Activated CD4-positive, alpha-beta T cell treated with anti-CD3 and anti-CD28 coated beads for 36 hours (primary cell): ENCODE results near the gene EPHB1. TPM values are rescaled to one million over a fixed set of nuclear protein-coding genes. Genes with fewer than 3 reads are reported as not detected.
A peak's percentile ranks its signal among the peaks of the same experiment; 100 is the strongest.

Experiments
- ATAC-seq: fragments of 200-7000 bp; cut with Tn5 transposase; one replicate; pipeline ENCODE4 v1.10.0; 2021; ENCODE audit warnings: mild to moderate bottlenecking, moderate library complexity
- CTCF ChIA-PET: fragments of 350-600 bp; sonication (Branson Sonifier 250); formaldehyde crosslinking; loops from one replicate; lab custom pipeline; 2021; ENCODE audit warnings: antibody characterized with exemption; lab: Charles Lee
- POLR2A ChIA-PET: fragments of 350-600 bp; sonication (Branson Sonifier 250); formaldehyde crosslinking; loops from one replicate; lab custom pipeline; 2021; ENCODE audit warnings: antibody characterized with exemption, inconsistent platforms; lab: Charles Lee
- DNase-seq: peaks from one replicate; pipeline ENCODE4 v3.0.0-alpha.2; 2020
- H3K27ac Mint-ChIP-seq: one replicate; pipeline ENCODE4 v1.8.0; 2021; ENCODE audit warnings: mixed read lengths
- H3K27me3 Mint-ChIP-seq: one replicate; pipeline ENCODE4 v1.8.0; 2021; ENCODE audit warnings: mixed read lengths
- H3K36me3 Mint-ChIP-seq: one replicate; pipeline ENCODE4 v1.8.0; 2021; ENCODE audit warnings: low read depth, mixed read lengths
- H3K4me1 Mint-ChIP-seq: one replicate; pipeline ENCODE4 v1.8.0; 2021; ENCODE audit warnings: mixed read lengths
- H3K4me3 Mint-ChIP-seq: one replicate; pipeline ENCODE4 v1.8.0; 2021; ENCODE audit warnings: mild to moderate bottlenecking, moderate library complexity, mixed read lengths
- H3K9me3 Mint-ChIP-seq: one replicate; pipeline ENCODE4 v1.8.0; 2021; ENCODE audit warnings: low read depth, mixed read lengths
- intact Hi-C, 2 experiments: fragments of 100-400 bp; cut with DNase I in 1 of 2; cut with micrococcal nuclease in 1 of 2; formaldehyde crosslinking; loops; one replicate each; pipeline versions ENCODE4 v1.14.2 to v1.15.1; 2022 to 2024; cut with DNase I, micrococcal nuclease
- total RNA-seq, 2 experiments: library from RNA; stranded (reverse); gene quantifications; one replicate each; pipeline ENCODE4 v1.2.3, GENCODE V29; 2021

EPHB1 gene
- total RNA-seq, 2 experiments from 2014 or later = 0.60 to 0.98 TPM

DNA sequence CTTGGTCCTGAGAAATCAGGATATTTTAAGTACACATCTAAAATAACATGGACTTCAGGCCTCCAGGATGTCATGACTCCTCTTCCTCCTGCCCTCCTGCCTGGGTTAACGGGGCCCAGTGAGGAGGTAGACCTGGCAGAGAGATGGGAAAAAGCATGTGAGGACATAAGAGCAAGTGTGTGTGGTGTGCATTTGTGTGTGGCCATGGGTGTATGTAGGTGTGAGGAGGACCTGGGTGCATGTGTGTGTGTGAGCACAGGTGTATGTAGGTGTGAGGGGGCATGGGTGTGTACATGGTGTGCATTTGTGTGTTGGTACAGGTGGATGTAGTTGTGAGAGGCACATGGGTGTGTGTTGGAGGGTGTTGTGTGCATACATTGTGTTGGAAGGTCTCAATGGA, 105.4 kb downstream of the EPHB1 start:
- Mint-ChIP-seq H3K9me3 (no peaks in the 10 kb centered on the region), H3K36me3 (no peaks in the 10 kb centered on the region), H3K4me1 (peaks cover 6% of the 10 kb centered on the region), H3K27ac (no peak overlapping the region), H3K4me3 (no peak overlapping the region), H3K27me3 (no peaks in the 10 kb centered on the region)
- ATAC-seq = no peak
- ChIA-PET POLR2A (no interaction called here), CTCF (no interaction called here)
- intact Hi-C loops = no loop called here
- DNase-seq = no peak

- DNase-seq (no peak), ATAC-seq (no peak)
- Mint-ChIP-seq H3K36me3 (no peaks in the 10 kb centered on the region), H3K4me1 (peaks cover 6% of the 10 kb centered on the region), H3K9me3 (no peaks in the 10 kb centered on the region), H3K4me3 (no peak overlapping the region), H3K27ac (no peak overlapping the region), H3K27me3 (no peaks in the 10 kb centered on the region)
- intact Hi-C loops = no loop called here
- POLR2A ChIA-PET = no interaction called here
- CTCF ChIA-PET = no interaction called here
Measured at GRCh38 chr3:134901461-134901860, 106.4 kb downstream of the EPHB1 start.

- no peaks in the 10 kb centered on the region for H3K36me3 Mint-ChIP-seq
- DNase-seq (no peak), ATAC-seq (no peak)
- H3K9me3 Mint-ChIP-seq = no peaks in the 10 kb centered on the region
- H3K4me1 Mint-ChIP-seq = peaks cover 6% of the 10 kb centered on the region
- H3K27ac Mint-ChIP-seq = no peak overlapping the region
- no peaks in the 10 kb centered on the region for H3K27me3 Mint-ChIP-seq
- intact Hi-C loops = no loop called here
- ChIA-PET POLR2A (no interaction called here), CTCF (no interaction called here)
- no peak overlapping the region for H3K4me3 Mint-ChIP-seq
Measured at GRCh38 chr3:134903837-134904236, 108.8 kb downstream of the EPHB1 start.

- Mint-ChIP-seq H3K36me3 (no peaks in the 10 kb centered on the region), H3K27me3 (no peaks in the 10 kb centered on the region), H3K9me3 (no peaks in the 10 kb centered on the region), H3K4me3 (no peak overlapping the region), H3K4me1 (peaks cover 6% of the 10 kb centered on the region), H3K27ac (no peak overlapping the region)
- ChIA-PET POLR2A (no interaction called here), CTCF (no interaction called here)
- intact Hi-C loops = no loop called here
- DNase-seq (peak; percentile 59), ATAC-seq (peak; percentile 49)
Measured at GRCh38 chr3:134904241-134904771, 109.2 kb downstream of the EPHB1 start.

GRCh38 chr3:134904776-134905646, 110.0 kb downstream of the EPHB1 start:
- H3K27ac Mint-ChIP-seq = no peak overlapping the region
- H3K36me3 Mint-ChIP-seq = no peaks in the 10 kb centered on the region
- CTCF ChIA-PET = interaction anchor here (0.5 kb wide), 1 partner anchor 9 kb away, joined by 5 read pairs; no protein-coding TSS in a partner anchor
- H3K27me3 Mint-ChIP-seq = no peaks in the 10 kb centered on the region
- intact Hi-C loops = no loop called here
- no peak overlapping the region for H3K4me3 Mint-ChIP-seq
- no peak for ATAC-seq
- POLR2A ChIA-PET = no interaction called here
- no peaks in the 10 kb centered on the region for H3K9me3 Mint-ChIP-seq
- peaks cover 6% of the 10 kb centered on the region for H3K4me1 Mint-ChIP-seq
- no peak for DNase-seq

- H3K36me3 Mint-ChIP-seq = no peaks in the 10 kb centered on the region
- no peak overlapping the region for H3K4me3 Mint-ChIP-seq
- intact Hi-C loops = no loop called here
- no peak overlapping the region for H3K27ac Mint-ChIP-seq
- DNase-seq (no peak), ATAC-seq (no peak)
- H3K9me3 Mint-ChIP-seq = no peaks in the 10 kb centered on the region
- peaks cover 6% of the 10 kb centered on the region for H3K4me1 Mint-ChIP-seq
- CTCF ChIA-PET = interaction anchor here (0.5 kb wide), 1 partner anchor 10 kb away, joined by 5 read pairs; no protein-coding TSS in a partner anchor
- no peaks in the 10 kb centered on the region for H3K27me3 Mint-ChIP-seq
- POLR2A ChIA-PET = no interaction called here
Measured at GRCh38 chr3:134905647-134905935, 110.5 kb downstream of the EPHB1 start.

DNA sequence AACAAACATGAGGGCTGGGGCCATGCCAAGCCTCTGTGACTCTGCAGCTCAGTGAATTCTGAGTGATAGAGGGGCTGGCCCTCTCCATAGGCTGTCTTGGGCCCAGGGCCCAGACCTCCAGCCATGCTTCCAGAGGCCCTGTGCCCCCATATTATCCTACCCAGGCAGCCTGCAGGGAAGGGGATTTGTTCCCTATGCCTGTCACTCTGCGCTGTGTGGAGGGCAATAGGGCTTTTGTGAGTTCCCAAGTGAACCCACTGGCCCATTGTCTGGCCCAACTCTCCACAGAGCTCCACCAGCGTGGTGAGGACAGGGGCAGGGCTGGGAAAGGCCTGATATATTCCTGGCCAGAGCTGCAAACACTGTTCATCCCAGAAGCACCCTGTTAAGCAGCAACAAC, 113.2 kb downstream of the EPHB1 start:
- Mint-ChIP-seq H3K9me3 (no peaks in the 10 kb centered on the region), H3K4me3 (no peak overlapping the region), H3K36me3 (no peaks in the 10 kb centered on the region), H3K27me3 (no peaks in the 10 kb centered on the region), H3K27ac (no peak overlapping the region), H3K4me1 (peaks cover 6% of the 10 kb centered on the region)
- DNase-seq (no peak), ATAC-seq (no peak)
- CTCF ChIA-PET = no interaction called here
- intact Hi-C loops = no loop called here
- POLR2A ChIA-PET = no interaction called here

DNA sequence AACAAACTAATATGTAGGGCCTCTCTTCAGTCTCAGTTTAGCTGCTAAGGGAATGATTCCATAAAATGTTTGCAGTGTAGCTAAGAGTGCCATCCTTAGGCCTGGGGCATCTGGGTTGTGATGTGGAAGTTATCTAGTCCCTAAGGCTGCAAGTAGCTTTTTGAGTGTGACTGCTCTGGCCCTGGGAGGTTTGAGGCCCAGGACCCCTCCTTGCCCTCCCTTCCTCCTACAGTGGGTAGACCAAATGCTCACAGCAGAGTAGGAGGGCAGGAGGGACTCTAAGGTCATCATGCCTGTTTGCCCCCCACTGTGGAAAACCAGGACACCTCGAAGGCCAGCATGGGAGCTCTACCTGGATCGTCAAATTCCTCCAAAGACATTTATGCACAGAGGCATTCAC, 115.0 kb downstream of the EPHB1 start:
- DNase-seq (no peak), ATAC-seq (no peak)
- no peaks in the 10 kb centered on the region for H3K27me3 Mint-ChIP-seq
- no peaks in the 10 kb centered on the region for H3K9me3 Mint-ChIP-seq
- CTCF ChIA-PET = interaction anchor here (0.6 kb wide), 1 partner anchor 1341 kb away, joined by 3 read pairs; no protein-coding TSS in a partner anchor
- POLR2A ChIA-PET = no interaction called here
- no peak overlapping the region for H3K27ac Mint-ChIP-seq
- intact Hi-C loops = no loop called here
- H3K36me3 Mint-ChIP-seq = no peaks in the 10 kb centered on the region
- no peak overlapping the region for H3K4me3 Mint-ChIP-seq
- H3K4me1 Mint-ChIP-seq = no peaks in the 10 kb centered on the region

DNA sequence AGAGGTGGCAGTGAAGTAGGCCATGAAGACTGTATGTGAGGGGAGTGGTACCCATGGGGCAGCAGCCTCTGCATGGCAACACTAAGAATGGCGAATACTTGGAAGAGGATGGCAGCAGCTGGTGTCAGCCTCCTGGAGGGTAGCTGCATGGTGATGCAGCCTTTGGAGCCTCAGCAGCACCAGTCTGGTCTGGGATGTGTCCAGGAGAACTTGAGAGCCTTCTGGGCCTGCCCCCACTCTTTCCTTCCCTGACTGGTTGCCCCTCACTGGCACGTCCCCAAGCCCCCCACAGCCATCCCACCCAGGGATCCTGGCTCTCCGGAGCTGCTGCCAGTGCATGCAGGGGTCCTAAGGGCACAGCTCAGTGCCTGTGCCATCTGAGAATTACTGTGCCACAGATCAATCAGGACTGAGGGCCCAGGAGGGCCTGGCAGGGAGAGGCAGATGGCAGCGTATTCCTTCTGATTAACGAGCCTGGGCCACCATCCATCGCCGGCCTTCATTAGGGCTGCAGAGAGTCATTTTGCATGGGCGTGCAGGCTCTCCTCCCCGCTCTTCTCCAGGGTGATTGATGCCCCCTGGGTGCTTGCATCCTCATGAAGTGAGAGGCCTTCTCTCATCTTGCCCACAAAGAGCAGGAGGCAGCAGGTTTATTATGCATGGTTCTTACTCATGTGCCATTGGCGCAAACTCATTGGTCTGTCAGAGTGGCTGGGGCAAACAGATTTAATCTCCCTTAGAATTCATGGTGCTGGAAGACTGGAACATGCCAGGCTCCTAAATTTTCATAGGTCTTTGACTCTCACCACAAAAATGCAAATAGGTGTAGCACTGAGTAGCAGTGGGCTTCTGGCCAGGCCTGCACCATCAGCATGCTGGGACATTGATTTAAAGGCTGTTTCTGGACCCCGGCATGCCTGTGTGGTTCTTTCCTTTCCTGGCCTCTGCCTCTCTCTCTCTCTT, 116.8 kb downstream of the EPHB1 start:
- no peaks in the 10 kb centered on the region for H3K36me3 Mint-ChIP-seq
- H3K27me3 Mint-ChIP-seq = no peaks in the 10 kb centered on the region
- intact Hi-C loops = no loop called here
- no peak overlapping the region for H3K27ac Mint-ChIP-seq
- ChIA-PET CTCF (no interaction called here), POLR2A (no interaction called here)
- no peaks in the 10 kb centered on the region for H3K9me3 Mint-ChIP-seq
- ATAC-seq (no peak), DNase-seq (no peak)
- H3K4me3 Mint-ChIP-seq = no peak overlapping the region
- no peaks in the 10 kb centered on the region for H3K4me1 Mint-ChIP-seq

- DNase-seq = no peak
- H3K4me1 Mint-ChIP-seq = peaks cover 7% of the 10 kb centered on the region
- no peak for ATAC-seq
- no peaks in the 10 kb centered on the region for H3K36me3 Mint-ChIP-seq
- no peak overlapping the region for H3K4me3 Mint-ChIP-seq
- ChIA-PET CTCF (no interaction called here), POLR2A (no interaction called here)
- H3K9me3 Mint-ChIP-seq = no peaks in the 10 kb centered on the region
- intact Hi-C loops = no loop called here
- H3K27ac Mint-ChIP-seq = no peak overlapping the region
- peaks cover 4% of the 10 kb centered on the region for H3K27me3 Mint-ChIP-seq
Measured at GRCh38 chr3:134916276-134916961, 121.4 kb downstream of the EPHB1 start.

DNA sequence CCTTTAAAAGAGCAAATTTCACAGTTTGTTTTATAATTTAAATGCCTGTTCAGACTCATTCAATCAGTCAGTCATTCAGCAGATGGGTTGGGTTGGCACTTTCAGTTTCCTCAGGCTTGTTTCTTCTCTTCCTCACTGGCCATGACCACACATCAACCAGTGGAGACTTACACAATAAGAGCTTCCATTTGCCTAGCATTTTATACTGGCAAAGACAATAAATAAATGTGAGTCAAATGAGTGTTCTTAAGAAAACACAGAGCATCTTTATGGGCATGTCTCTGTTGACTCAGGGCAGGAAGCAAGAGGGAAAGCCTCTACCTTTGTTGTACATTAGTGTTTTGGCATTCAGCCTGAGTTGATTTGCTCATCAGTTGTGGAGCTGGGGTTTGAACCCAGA, 122.6 kb downstream of the EPHB1 start:
- Mint-ChIP-seq H3K4me1 (peaks cover 7% of the 10 kb centered on the region), H3K27me3 (peaks cover 4% of the 10 kb centered on the region), H3K27ac (no peak overlapping the region), H3K4me3 (no peak overlapping the region), H3K9me3 (no peaks in the 10 kb centered on the region), H3K36me3 (no peaks in the 10 kb centered on the region)
- no peak for DNase-seq
- no peak for ATAC-seq
- intact Hi-C loops = no loop called here
- POLR2A ChIA-PET = no interaction called here
- CTCF ChIA-PET = no interaction called here
